GM19099 (cell line): Measurements from ENCODE around the gene COLEC12.

Experiments
- POLR2A ChIP-seq: IDR thresholded peaks from 3 replicates; pipeline ENCODE4 v1.6.1; 2011; ENCODE audit warnings: low read depth; ENCODE audit not compliant: insufficient read length; ENCODE audit errors: extremely low read depth

COLEC12 gene

GRCh38 chr18:470661-471501 lies 29.6 kb downstream of the COLEC12 start:
- no peak for TF ChIP-seq POLR2A

GRCh38 chr18:468955-469790 lies 31.3 kb downstream of the COLEC12 start:
- no peak for TF ChIP-seq POLR2A

- no peak for TF ChIP-seq POLR2A
These were observed 36.5 kb downstream of the COLEC12 start for GRCh38 chr18:463827-464541.

GRCh38 chr18:463403-463802 lies 37.1 kb downstream of the COLEC12 start:
- no peak for TF ChIP-seq POLR2A

- no peak for TF ChIP-seq POLR2A
These were observed 38.7 kb downstream of the COLEC12 start for GRCh38 chr18:461762-462161.

- TF ChIP-seq POLR2A: no peak
These were observed 39.7 kb downstream of the COLEC12 start for GRCh38 chr18:460791-461190.

- no peak for TF ChIP-seq POLR2A
These were observed 40.5 kb downstream of the COLEC12 start for GRCh38 chr18:459814-460593.

- TF ChIP-seq POLR2A: no peak
These were observed 42.7 kb downstream of the COLEC12 start for GRCh38 chr18:457521-458412.

GRCh38 chr18:457140-457519 lies 43.4 kb downstream of the COLEC12 start:
- no peak for TF ChIP-seq POLR2A

GRCh38 chr18:456361-457139 lies 44.0 kb downstream of the COLEC12 start:
- no peak for TF ChIP-seq POLR2A

- no peak for TF ChIP-seq POLR2A
These were observed 47.1 kb downstream of the COLEC12 start for GRCh38 chr18:453400-453799.

GRCh38 chr18:452816-453215 lies 47.7 kb downstream of the COLEC12 start:
- TF ChIP-seq POLR2A: no peak

GRCh38 chr18:449374-449773 lies 51.1 kb downstream of the COLEC12 start:
- TF ChIP-seq POLR2A: no peak
